Muscle layer of duodenum (tissue), 2 donors: ENCODE data around the gene AURKB.
A peak's percentile ranks its signal among the peaks of the same experiment; 100 is the strongest.
"Not testable (repeated sequence)": the region's sequence is repeated elsewhere in the genome, so short reads cannot be mapped to it uniquely, and the experiment has no call there.

Source experiments
- H3K27ac ChIP-seq: one replicate; pipeline ENCODE4 v1.7.0; 2013; ENCODE audit warnings: mild to moderate bottlenecking, low read length
- H3K27me3 ChIP-seq: one replicate; pipeline ENCODE4 v1.7.0; 2013; ENCODE audit warnings: low read depth, mild to moderate bottlenecking, control low read depth, low read length
- H3K36me3 ChIP-seq, 2 donors: one replicate each; pipeline ENCODE4 v1.7.0; 2013; ENCODE audit warnings: low read length in 2 of 2, control low read depth in 1 of 2, mild to moderate bottlenecking in 1 of 2; ENCODE audit not compliant: insufficient read depth in 2 of 2, control insufficient read depth in 1 of 2
- H3K4me1 ChIP-seq, 2 donors: one replicate each; pipeline ENCODE4 v1.7.0; 2013; ENCODE audit warnings: low read length in 2 of 2, mild to moderate bottlenecking in 2 of 2, control low read depth in 1 of 2, moderate library complexity in 1 of 2; ENCODE audit not compliant: insufficient read depth in 2 of 2, control insufficient read depth in 1 of 2
- H3K4me3 ChIP-seq, 2 donors: one replicate each; pipeline ENCODE4 v1.7.0; 2013; ENCODE audit warnings: low read length in 2 of 2, low read depth in 1 of 2, mild to moderate bottlenecking in 1 of 2
- H3K9me3 ChIP-seq, 2 donors: one replicate each; pipeline ENCODE4 v1.7.0; 2013; ENCODE audit warnings: low read length in 2 of 2, control low read depth in 1 of 2, mild to moderate bottlenecking in 1 of 2; ENCODE audit not compliant: control insufficient read depth in 1 of 2
- donor health status: healthy.

The AURKB gene

DNA sequence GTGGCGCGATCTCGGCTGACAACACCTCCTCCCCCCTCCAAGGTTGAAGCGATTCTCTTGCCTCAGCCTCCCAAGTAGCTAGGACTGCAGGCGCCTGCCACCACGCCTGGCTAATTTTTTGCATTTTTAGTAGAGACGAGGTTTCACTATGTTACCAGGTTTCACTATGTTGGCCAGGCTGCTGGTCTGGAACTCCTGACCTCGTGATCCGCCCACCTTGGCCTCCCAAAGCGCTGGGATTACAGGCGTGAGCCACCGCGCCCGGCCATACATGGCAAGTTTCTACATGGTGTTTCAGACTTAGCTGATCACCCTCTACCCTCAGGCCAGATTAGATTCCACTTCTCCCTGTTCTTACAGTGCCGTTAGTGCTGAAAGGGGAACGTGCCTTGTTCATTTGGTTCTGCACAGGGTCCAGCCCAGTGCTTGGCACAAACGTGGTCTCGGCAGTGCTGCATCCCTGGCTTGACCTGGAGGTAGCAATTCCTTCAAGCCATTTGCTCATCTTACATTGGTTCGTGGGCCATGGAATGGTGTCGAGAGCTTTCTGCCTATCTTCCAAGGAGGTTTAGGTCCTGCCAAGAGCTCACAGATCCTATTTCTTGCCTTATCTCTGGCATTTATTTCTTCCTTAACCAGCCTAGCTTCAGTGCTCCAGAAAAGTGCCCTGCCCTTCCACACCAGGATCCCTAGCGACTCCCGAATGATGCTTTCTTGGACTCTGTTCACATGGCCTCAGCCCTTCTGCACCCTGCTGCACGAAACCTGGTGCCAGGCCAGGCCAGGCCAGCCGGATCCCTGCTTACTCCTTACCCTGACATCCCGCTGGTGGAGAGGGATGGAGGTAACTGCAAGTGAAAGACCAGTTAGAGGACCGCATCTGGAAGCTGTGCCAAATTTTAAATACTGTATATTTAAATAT, 14.8 kb upstream of the AURKB start:
- Histone ChIP-seq H3K4me1 (peaks cover 7 to 18% of the 10 kb centered on the region in 2 donors), H3K27ac (no peak overlapping the region), H3K9me3 (no peaks in the 10 kb centered on the region), H3K27me3 (no peaks in the 10 kb centered on the region), H3K36me3 (peaks cover 30 to 31% of the 10 kb centered on the region in 2 donors), H3K4me3 (no peak overlapping the region)

DNA sequence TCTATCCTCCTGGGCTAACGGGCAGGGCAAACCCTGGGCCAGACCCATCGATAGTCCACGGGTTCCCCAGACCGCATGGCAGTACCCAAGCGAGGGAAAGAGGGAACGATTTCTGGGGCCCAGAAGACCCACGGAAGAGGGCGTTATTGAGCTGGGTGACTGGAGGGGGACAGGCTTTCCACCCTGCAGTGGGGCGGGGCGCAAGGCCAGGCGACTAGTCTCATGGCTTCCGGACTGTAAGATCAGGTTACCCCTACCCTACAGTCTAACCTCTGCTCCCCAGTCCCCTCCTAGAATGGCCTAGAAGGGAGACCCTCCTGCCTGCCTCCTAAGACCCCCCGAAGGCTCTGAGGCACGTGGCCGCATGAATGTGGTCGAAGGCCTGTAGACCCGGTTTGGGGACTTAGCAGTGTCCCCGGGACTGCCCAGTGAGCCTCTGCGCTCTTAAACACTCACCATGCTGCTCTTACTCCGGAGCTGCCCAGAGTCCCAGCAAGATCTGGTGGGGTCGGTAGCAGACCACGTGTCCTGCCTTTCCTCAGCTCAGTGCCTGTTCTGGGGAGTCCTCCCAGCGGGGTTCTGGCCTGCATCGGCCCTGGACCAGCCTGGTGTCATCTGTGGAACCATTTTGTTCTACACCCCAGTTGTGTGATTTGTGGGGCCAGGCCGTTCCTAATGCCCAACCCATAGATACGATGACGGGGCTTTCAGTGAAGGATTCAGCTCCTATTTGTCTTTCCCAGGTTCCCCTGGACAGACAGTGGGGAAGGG, 13.2 kb upstream of the AURKB start:
- no peaks in the 10 kb centered on the region for H3K9me3 ChIP-seq
- peak overlapping the region; percentile 61 to 95 for H3K4me3 ChIP-seq
- H3K27me3 ChIP-seq = no peaks in the 10 kb centered on the region
- peaks cover 14 to 15% of the 10 kb centered on the region in 2 donors for H3K36me3 ChIP-seq
- peaks cover 7 to 18% of the 10 kb centered on the region in 2 donors for H3K4me1 ChIP-seq
- H3K27ac ChIP-seq = peak overlapping the region; percentile 100

DNA sequence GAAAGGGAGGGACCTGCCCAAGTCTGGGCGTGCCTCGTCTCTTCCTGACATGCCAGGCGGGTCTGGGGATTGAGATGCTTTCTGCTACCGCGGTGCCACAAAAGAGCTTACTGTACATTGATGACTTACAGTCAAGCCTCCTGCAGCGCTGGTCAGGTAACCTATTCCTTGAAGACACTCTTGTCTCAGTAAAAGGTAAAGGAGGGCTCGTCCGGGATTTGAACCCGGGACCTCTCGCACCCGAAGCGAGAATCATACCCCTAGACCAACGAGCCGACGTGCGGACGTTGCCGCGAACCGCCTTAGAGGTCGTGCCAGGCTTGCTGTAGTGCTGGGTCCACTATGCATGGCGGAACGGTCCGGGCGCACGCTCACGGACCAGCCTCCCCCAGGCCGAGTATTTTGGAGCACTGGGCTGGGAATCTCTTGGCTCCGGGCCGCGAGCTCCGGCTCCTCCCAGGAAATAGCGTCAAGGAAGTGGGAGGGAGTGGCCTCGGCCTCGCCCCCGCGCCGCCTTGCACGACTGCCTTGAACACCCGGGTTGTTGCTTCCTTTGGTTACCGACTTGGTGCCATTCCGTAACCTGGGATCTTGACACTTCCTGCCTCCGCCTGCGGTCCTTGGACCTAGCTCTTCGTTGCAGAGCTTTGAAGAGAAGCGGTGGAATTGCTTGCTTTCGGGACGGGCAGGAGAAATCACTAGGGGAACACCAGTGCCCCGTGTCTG, 12.4 kb upstream of the AURKB start:
- H3K4me3 ChIP-seq = peak overlapping the region; percentile 61 to 95
- peaks cover 7% of the 10 kb centered on the region in 2 donors for H3K36me3 ChIP-seq
- H3K27me3 ChIP-seq = no peaks in the 10 kb centered on the region
- peaks cover 7 to 18% of the 10 kb centered on the region in 2 donors for H3K4me1 ChIP-seq
- peak overlapping the region; percentile 100 for H3K27ac ChIP-seq
- no peaks in the 10 kb centered on the region for H3K9me3 ChIP-seq

DNA sequence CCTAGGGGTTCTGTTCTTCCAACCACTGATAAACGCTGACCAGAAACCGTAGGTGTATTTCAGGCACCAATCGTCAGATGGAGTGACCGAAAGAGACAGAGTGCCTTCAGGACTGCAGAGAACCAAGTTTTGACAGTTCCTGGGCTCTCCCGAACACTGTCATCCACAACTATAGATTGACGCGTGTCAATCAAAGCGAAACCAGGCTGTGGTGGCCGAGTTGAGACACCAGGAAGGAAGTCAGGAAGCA, 11.9 kb upstream of the AURKB start:
- no peaks in the 10 kb centered on the region for H3K9me3 ChIP-seq

GRCh38 chr17:8221663-8222379, 11.4 kb upstream of the AURKB start:
- Histone ChIP-seq H3K27ac (peak overlapping the region; percentile 100), H3K27me3 (no peaks in the 10 kb centered on the region), H3K4me1 (peaks cover 7 to 11% of the 10 kb centered on the region in 2 donors), H3K9me3 (no peaks in the 10 kb centered on the region), H3K36me3 (no peaks in the 10 kb centered on the region), H3K4me3 (peak overlapping the region; percentile 61 to 95)

More for the DNA sequence above, 11.9 kb upstream of the AURKB start:
- peak overlapping the region; percentile 61 to 95 for H3K4me3 ChIP-seq
- H3K4me1 ChIP-seq = peaks cover 7 to 16% of the 10 kb centered on the region in 2 donors
- H3K27ac ChIP-seq = peak overlapping the region; percentile 100
- H3K36me3 ChIP-seq = peaks cover 2 to 3% of the 10 kb centered on the region in 2 donors
- H3K27me3 ChIP-seq = no peaks in the 10 kb centered on the region

DNA sequence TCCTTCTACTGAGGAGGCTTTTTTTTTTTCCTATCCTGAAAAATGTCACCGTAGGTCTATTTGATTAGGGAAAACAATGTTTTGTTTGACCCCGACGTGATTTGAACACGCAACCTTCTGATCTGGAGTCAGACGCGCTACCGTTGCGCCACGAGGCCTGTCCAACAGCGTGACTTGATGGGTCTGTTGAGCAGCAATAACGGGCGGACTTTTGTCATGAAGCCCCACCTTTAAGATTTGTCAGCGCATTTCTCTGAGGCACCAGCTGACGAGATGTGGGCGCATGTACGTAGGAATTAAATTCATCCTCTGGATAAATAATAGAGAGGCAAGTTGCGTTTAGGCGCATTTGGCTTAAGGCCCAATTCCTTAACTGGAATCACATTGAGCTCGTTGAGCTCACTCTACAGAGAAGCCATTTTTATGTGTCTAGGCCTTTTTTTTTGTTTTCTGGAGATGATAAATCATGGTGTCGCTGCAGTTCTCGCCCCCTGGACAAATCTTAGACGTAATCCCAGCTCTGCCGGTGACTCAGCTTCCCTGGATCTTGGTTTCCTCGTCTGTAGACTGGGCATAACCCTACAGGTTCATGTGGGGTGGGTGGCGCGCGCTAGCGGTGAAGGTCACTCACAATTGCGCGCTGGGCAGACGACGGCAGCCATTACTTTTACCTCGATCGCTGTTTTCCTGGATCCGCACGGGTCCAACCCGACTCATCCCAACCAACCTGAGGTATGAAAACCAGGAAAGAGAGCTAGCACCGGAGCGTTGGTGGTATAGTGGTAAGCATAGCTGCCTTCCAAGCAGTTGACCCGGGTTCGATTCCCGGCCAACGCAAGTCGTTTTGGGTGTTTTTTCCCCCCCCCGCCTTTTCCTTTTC, 10.6 kb upstream of the AURKB start:
- Histone ChIP-seq H3K36me3 (no peaks in the 10 kb centered on the region), H3K27ac (peak overlapping the region; percentile 100), H3K4me1 (peaks cover 7 to 11% of the 10 kb centered on the region in 2 donors), H3K4me3 (peak overlapping the region; percentile 61 to 95), H3K27me3 (no peaks in the 10 kb centered on the region), H3K9me3 (no peaks in the 10 kb centered on the region)

DNA sequence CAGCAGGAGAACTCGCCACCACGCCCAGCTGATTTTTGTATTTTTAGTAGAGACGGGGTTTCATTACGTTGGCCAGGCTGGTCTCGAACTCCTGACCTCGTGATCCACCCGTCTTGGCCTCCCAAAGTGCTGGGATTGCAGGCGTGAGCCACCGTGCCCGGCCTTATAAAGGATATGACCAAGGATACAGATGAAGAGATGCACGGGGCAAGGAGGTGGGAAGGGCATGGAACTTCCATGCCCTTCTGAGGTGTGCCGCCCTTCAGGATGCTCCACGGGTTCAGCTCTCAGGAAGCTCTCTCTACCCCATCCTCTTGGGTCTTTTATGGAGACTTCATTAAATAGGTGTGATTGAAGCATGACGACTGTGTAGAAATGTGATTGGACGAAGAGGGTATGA, 3.6 kb upstream of the AURKB start:
- H3K36me3 ChIP-seq, H3K27ac ChIP-seq, H3K4me1 ChIP-seq, H3K9me3 ChIP-seq, H3K4me3 ChIP-seq, H3K27me3 ChIP-seq: not testable (repeated sequence)

DNA sequence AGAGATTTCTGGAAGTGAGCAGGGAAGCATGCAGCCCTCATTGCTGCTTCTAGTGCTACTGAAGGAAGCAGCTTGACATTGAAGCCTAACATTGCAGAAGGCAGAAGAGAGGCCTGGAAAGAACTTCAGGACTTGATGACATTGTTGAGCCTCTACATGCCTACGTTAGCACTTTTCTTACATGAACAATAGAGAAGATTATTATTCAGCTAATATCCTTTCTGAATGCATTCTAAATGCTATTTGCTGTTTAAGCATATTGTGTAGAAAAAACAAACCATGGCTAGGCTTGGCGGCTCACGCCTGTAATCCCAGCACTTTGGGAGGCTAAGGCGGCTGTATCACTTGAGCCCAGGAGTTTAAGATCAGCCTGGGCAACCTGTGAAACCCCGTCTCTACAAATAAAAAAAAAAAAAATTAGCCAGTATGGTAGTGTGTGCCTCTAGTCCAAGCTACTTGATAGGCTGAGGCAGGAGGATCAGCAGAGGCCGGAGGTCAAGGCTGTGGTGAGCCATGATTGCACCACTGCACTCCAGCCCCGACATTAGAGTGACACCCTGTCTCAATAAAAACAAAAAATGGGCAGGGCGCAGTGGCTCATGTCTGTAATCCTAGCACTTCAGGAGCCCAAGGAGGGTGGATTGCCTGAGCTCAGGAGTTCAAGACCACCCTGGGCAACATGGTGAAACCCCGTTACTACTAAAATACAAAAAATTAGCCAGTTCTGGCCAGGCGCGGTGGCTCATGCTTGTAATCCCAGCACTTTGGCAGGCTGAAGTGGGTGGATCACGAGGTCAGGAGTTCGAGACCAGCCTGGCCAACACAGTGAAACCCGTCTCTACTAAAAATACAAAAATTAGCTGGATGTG, 2.2 kb upstream of the AURKB start:
- H3K9me3 ChIP-seq = no peaks in the 10 kb centered on the region
- H3K4me3 ChIP-seq = no peak overlapping the region
- H3K27ac ChIP-seq = no peak overlapping the region

DNA sequence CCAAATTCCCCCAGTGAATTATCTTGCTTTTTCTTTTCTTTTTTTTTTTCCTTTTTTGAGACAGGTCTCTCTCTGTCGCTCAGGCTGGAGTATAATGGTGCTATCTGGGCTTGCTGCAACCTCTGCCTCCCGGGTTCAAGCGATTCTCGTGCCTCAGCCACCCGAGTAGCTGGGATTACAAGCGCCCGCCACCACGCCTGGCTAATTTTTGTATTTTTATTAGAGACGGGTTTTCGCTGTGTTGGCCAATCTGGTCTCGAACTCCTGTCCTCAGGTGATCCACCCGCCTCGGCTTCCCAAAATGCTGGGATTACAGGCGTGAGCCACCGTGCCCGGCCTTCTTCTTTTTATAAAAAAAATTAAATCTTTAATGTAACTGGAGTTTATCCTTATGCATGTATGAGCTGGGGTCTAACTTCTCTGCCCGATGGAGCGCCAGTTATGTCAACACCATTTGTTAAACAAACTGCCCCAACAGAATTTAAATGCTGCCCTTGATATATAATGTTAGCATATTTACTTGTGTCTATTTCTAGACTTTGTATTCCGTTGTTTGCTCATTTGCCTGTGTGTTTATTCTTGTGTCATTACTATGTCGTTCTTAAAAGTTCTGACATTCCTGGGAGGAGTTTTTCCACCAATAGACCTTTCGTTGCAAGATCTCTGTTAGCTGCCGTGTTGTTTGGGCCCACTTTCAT, 535 bp upstream of the AURKB start:
- peak overlapping the region; percentile 70 to 76 for H3K4me3 ChIP-seq
- H3K4me1 ChIP-seq = peaks cover 0 to 9% of the 10 kb centered on the region in 2 donors
- no peaks in the 10 kb centered on the region for H3K27me3 ChIP-seq
- peak overlapping the region; percentile 69 for H3K27ac ChIP-seq
- no peaks in the 10 kb centered on the region for H3K36me3 ChIP-seq
- H3K9me3 ChIP-seq = no peaks in the 10 kb centered on the region

More for the DNA sequence above, 2.2 kb upstream of the AURKB start:
- H3K27me3 ChIP-seq = no peaks in the 10 kb centered on the region
- no peaks in the 10 kb centered on the region for H3K36me3 ChIP-seq
- peaks cover 0 to 9% of the 10 kb centered on the region in 2 donors for H3K4me1 ChIP-seq
